Measurements from ENCODE around the gene HTR3E. TPM values are rescaled to one million over a fixed set of nuclear protein-coding genes. Genes with fewer than 3 reads are reported as not detected.
A peak's percentile ranks its signal among the peaks of the same experiment; 100 is the strongest.

The HTR3E gene
- total and polyA plus RNA-seq, 2 of the 13 experiments (the other 11 are each of a cell fraction or from before 2014, with no cell fraction given): not detected

- TF ChIP-seq ZFP90 (CRISPR knock-in tag; IDR thresholded peaks at IDR 0.05; ENCODE audit: borderline replicate concordance): peak; percentile 78
- TF ChIP-seq PAXIP1 (CRISPR knock-in tag; conservative IDR thresholded peaks at IDR 0.05): no peak; the same call in 1 of the 2 replicates
- TF ChIP-seq KDM1A (CRISPR knock-in tag; IDR thresholded peaks at IDR 0.05): no peak
- TF ChIP-seq FOXC1 (CRISPR knock-in tag; IDR thresholded peaks at IDR 0.05; ENCODE audit: borderline replicate concordance): peak; percentile 81
- TF ChIP-seq TOPORS (CRISPR knock-in tag; IDR thresholded peaks at IDR 0.05): no peak; the same call in 1 of the 2 replicates
- peak; percentile 84 for TF ChIP-seq HDAC2 (CRISPR knock-in tag; IDR thresholded peaks at IDR 0.05)
- TF ChIP-seq SMAD9 (CRISPR knock-in tag; IDR thresholded peaks at IDR 0.05): 0 out of 2 replicates have a peak, but pooled peaks have one; percentile 31
- TF ChIP-seq MIXL1 (CRISPR knock-in tag; IDR thresholded peaks at IDR 0.05): peak; percentile 100
- TF ChIP-seq YY1 (IDR thresholded peaks at IDR 0.05; ENCODE audit: insufficient read depth, insufficient replicate concordance, low read depth, low read length): peak; percentile 98
- no peak; the same call in 1 of the 2 replicates for TF ChIP-seq CHCHD3 (CRISPR knock-in tag; IDR thresholded peaks at IDR 0.05)
- no peak for TF ChIP-seq RARG (CRISPR knock-in tag; IDR thresholded peaks at IDR 0.05; ENCODE audit: low read depth)
- TF ChIP-seq UBTF (CRISPR knock-in tag; IDR thresholded peaks at IDR 0.05): peak; percentile 78
- TF ChIP-seq KMT2A (CRISPR knock-in tag; IDR thresholded peaks at IDR 0.05): peak; percentile 95
- TF ChIP-seq ZNF605 (CRISPR knock-in tag; IDR thresholded peaks at IDR 0.05): no peak; the same call in 1 of the 2 replicates
- no peak for TF ChIP-seq CENPX (CRISPR knock-in tag; IDR thresholded peaks at IDR 0.05)
- TF ChIP-seq ZBTB33 (CRISPR knock-in tag; IDR thresholded peaks at IDR 0.05): peak; percentile 61; the same call in 1 of the 2 replicates
- no peak for TF ChIP-seq PRDM4 (CRISPR knock-in tag; IDR thresholded peaks at IDR 0.05; ENCODE audit: borderline replicate concordance)
- TF ChIP-seq MED1 (CRISPR knock-in tag; IDR thresholded peaks at IDR 0.05): peak; percentile 80
- no peak; the same call in none of the 2 replicates for TF ChIP-seq SP4 (CRISPR knock-in tag; IDR thresholded peaks at IDR 0.05)
These were observed 38.5 kb downstream of the HTR3E start, which contains the start of gene EIF2B5 (continued) for GRCh38 chr3:184135149-184135910.

Data from HepG2 (cell line).